Inflammatory macrophage treated with lipopolysaccharide for 1 hour (primary cell): Measurements from ENCODE around the gene DDX23.

Source experiments
- DNase-seq, 2 donors: peaks; one replicate each; pipeline ENCODE4 v3.0.0-alpha.2; 2020 to 2022

DDX23 gene

DNA sequence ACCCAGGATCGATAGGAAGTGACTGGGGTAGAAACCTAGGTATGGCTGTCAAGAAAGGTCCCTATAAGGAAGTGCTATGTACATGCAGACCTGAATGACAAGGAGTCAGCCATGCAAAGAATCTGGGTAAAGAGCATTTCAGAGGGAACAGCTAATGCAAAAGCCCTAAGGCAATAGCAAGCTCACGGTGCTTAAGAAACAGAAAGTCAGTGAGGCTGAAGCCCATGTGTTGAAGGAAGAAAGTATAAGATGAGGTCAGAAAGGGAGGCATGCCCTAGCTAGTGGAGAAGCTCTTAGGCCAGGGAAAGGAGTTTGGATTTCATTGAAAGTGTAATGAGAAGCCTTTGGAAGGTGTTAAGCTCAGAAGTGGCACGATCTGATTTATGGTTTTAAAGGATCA, 57.1 kb downstream of the DDX23 start:
- no peak for DNase-seq

DNA sequence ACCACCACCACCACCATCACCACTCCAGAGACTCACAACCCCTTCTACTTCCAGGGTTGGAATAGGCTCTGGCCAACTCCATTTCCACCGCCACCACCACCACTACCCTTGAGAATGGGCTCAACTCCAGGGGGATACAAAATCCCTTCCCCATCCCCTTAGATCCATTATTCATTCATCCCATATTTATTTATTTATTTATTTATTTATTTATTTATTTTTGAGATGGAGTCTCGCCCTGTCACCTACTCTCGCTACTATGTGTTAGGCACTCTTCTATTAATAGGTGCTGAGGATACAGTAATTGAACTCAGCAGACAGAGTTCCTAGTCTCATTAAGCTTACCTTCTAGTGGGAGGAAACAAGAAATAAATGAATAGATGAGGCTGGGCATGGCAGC, 58.3 kb downstream of the DDX23 start:
- no peak for DNase-seq

DNA sequence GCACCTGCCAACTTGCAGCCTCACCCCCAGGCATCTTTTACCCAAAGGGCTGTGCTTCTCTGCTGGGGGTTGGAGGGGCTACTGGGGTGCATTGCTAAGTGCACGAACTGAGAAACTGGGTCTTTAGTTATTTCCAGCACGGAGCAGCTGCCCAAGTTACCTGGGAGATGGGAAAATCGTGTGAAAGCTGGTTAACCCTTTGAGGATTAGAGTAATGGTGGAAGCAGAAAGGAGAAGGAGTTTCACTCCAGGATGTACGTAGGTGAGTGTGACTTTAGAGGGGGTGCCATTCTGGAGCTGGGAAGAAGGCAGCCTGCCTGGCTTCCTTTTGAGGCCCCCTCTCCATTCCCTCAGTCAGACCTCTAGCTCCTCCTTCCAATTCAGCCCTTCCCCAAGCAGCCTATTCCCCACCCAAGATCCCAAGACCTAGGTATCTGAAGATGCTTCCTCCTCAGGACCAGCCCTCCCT, 62.1 kb downstream of the DDX23 start:
- no peak for DNase-seq

DNA sequence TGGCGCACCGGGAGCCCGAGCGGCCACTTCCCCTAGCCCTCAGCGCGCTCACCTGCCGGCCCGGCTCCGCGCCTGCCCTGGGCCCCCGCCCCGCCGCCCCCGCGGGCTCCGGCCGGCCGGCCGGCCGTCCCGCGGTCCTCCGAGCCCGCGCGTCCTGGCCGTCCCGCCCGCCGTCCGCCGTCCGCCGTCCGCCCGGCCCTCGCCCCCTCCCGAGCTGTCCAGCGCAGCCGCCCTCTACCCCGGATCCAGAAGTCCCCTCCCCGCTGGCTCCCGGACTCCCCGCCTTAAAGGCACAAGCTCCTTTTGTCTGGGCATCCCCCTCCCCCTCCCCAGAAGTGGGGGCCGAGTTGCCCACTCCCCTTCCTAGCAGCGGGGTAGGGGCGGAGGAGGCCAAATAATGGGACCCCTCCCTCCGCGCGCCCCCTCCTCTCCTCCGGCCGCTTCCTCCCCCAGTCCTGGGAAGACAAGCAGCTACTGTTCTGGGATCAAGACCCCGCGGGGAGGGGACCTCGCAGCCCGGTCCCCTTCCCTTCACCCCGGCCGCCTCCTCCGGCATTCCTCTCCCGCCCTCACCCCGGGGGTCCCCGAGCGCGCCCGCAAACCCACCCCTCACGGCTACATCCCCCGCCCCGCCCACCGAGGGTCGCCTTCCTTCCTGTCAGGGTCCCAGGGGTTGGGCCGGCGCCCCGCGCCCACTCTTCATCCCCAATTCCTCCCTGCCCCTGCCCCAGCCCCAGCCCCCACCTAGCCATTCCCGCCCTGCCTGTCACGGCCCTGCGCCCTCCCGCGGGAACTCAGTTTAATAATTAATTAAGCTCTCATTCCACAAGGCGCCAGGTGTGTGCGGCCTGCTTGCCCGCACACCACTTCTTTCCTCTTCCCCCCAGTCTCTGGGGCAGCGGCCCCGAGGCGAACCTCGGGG, 62.8 kb downstream of the DDX23 start, which contains the start of gene ADCY6:
Gene ADCY6 (minus strand): TSS at position 236 of the 922 bp plus-strand sequence. CDS start 5,655 bp downstream, outside the sequence.
- no peak for DNase-seq

DNA sequence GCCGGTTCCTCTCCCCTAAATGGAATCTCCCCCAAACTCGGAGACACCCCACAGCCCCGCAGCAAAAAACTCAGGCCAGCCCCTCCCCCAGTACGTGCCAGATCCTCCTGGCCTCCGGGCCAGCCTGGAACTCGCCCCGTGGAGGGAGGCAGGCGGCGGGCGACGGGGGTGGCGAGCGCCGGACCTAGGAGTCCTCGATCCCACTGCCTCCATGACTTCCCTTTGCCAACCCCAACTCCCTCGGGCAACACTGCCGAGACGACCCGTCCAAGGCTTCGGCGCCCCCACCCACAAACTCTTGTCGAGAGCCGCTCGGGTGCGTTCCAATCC, 63.5 kb downstream of the DDX23 start:
- DNase-seq, result no peak

DNA sequence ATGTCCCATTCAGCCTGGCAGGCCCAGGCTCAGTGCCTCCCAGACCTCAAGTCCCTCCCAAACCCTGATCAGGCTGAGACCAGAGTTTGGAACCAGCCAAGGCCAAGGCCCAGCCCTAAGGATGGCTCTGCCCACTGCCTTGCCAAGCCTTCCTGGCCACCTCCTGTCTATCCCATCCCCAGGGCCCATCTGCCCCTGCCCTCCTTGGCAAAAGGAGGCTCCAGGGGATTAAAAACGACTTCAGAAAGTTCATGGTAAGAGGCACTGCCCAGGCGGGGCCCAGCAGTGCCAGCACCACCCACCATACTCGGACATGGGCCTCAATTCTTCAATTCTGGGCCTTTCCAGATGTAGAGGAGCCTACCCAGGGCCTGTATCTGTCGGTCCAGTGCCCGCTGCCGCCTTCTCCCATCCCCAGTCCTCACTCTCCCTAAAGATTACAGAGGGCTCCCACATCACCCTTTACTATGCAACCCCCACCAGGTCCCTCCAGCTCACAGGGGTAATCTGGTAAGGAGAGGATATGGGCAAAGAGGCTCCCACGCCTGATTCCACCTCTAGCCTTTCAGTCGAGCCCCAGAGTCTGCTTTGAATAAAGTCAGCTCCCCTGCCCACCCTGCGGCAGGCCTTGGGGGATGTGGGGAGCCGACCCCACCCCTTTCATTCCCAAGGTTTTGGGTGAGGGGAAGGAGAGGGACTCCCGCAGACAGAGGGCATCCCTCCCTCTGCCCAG, 64.0 kb downstream of the DDX23 start:
- no peak for DNase-seq

DNA sequence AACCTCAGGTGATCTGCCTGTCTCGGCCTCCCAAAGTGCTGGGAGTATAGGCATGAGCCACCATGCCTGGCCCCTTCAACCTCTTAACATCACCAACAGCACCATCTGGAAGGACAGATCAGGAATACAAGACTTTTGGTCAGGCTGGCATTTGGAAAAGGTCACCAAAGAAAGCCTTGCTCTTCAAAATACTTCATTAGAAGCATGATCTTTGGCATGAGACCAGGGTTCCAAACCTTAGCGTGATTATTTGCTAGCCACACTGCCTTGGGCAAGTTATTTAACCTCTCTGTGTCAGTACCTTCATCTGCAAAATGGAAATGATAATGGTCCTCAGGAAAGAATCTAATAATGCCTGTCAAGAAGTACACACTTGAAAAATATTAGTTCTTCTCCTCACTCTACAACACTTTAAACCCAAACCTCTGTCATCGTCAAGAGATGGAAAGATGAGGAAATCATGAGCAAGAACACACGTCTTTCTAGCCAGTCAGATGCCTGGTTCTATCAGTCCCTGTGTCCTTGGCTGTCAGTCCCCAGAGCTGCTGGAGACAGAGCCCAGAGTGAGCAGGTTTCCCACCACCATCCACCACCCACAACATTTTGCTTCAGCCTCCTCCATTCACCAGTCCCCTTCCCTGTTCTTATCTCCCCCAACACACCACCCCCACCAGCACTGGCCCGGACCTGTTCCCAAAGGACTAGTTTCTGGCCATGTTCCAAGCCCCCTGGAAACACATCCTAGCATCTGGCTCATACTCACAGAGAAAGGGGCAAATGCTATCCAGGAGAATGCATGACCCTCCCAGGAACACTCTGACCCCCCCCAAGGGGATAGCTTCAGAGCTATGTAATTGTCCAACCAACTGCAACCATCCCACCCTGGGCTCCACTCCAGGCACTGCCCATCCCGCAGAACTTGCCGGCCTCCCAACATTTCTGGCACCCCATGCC, 65.1 kb downstream of the DDX23 start:
- no peak for DNase-seq

DNA sequence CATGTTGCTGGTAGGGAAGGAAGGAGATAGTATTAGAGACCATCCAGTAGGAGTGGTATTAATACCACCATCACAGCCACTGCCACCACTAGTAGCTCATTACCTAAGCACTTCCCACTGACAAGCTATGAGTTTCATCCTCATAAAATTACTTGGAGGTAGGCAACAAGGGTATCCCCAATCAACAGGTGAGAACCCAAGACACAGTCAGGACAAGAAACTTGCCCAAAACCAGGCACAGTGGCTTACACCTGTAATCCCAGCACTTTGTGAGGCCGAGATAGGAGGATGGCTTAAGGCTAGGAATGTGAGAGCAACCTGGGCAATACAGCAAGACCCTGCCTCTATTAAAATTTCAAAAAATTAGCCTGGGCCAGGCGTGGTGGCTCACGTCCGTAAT, 68.5 kb downstream of the DDX23 start:
- no peak for DNase-seq

DNA sequence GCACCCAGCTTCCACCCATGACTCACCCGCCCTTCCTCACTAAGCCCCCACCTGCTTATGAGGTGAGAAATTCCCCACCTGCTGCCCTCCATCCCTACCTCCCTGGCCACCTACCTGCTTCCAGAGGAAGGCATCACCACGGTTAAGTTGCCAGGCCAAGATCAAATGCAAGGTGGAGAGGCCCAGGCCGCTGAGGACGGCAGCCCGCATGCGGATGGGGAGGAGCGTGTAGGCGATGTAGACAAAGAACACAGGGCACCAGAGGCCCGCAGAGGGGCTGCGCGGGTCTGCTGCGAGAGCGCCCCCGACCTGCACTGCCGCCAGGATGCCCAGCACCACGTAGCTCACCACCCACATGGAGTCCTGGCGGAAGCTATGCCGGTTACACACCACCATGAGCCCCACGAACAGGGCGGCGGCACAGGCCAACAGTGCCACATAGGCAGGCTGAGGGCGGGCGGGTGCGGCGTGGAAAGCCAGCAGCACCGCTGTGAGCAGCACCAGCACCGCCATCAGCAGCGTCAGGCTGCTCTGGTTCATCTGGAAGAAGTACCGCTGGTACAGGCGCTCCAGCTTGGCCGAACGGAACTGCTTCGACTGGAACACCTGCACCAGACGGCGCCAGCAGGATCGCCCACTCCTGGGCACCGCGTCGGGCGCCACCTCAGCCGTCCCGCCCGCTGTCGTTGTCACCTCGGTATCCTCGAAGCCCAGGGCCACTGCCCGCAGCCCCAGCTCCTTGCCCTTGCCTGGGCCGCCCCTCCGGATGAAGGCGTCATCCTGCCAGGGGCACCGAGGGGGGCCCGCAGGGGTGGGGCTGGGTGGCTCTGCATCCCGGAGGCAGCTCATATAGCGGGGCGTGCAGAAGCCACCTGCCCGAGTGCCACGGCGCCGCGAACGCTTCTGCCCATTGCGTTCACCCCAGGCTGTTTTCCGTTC, 69.2 kb downstream of the DDX23 start:
- DNase-seq, result no peak

DNA sequence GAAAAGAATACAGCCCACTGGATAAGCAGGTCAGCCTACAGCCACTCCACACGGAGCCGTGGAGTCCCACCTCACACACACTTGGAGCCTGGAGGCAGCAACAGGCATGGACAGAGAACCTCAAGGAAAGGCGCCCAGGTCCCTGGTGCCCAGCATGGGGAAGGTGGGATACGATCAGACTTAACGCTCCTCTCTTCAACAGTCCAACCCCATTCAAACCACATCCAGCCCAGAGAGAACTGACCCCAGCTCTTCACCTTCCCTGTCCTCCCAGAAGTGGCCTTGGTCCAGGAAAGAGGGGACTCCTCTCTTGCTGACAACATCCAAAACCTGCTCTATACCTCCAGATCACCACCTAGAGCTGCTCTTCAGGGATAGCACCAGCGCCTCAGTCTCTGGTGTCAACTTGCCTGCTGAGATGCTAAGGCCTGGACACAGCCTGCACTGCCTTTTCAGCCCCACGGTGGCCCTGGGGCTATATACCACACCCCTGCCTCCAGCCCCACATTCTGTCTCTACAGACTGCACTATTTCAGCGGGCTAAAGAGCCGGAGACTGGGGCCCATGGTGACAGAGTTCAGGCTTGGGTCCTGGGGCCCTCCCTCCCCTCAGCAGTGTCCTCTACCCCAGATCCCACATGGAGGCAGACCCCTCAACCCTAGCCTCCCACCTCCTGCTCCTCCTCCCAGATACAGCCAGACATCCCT, 70.1 kb downstream of the DDX23 start:
- DNase-seq, result no peak

DNA sequence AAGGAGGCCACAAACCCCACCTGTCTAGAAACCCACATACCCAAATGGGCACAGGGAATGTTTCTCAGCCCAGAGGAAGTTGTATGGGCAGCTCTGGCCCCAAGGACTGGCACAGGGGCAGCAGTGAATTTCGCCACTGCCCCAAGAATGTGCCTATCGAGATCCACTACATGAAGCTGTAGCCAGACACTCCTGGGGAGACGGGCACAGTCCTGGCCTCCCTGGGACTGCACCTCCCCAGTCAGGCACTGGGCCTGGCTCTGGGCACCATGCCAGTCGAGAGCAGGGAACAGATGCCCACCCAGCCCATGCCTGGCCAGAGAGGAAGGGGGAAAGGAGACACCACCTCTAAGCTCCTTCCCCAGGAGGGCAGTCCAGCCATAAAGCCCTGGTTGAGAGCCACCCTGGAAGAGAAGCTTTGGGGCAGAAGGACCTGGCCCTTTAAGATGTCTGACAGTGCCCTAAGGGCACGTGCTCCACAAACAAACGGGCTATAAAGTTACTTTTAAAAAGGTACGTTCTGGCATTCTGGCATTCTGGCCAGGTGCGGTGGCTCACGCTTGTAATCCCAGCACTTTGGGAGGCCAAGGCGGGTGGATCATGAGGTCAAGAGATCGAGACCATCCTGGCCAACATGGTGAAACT, 71.5 kb downstream of the DDX23 start:
- no peak for DNase-seq

DNA sequence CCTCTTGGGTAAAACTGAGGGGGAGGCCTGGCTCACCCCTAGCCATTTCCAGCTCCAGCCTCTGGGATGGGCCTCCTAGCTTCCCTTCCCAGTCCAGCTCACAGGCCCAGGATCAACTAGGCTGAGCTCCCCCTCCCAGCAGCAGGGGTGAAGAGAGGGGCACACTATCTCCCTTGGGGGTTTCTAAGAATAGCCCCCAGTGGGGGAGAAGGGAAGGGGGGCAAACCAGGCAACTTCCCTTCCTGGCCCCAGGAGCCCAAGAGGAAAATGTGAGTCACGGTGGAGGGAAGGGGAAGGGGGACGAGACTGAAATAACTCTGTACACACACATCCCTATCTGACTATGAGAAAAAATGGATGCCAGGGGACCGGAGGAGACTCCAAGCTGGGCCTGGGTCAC, 72.1 kb downstream of the DDX23 start:
- peak in 1 of 2 donors; percentile 35 for DNase-seq
